ENCODE results near the gene KRTAP11-1.

KRTAP11-1 gene

DNA sequence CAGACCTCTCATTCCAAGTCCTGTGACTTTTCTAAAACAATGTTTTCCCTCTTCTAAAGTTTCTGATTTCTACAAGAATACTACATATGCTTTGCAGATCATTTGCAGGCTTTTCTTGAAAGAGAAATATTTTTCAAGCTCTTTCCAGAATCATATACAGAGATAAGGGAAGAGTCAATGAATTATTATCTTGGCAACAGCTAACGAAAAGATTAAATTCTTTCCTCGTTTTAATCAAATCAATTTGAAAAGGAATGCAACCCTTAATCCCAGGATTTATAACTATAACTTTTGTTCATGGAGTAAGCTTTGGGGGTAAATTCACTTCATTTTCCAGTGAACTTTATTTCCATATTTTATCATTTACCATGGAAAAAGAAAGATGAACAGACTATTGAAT, 6.9 kb downstream of the KRTAP11-1 start:
- TF ChIP-seq, protein P1, sequence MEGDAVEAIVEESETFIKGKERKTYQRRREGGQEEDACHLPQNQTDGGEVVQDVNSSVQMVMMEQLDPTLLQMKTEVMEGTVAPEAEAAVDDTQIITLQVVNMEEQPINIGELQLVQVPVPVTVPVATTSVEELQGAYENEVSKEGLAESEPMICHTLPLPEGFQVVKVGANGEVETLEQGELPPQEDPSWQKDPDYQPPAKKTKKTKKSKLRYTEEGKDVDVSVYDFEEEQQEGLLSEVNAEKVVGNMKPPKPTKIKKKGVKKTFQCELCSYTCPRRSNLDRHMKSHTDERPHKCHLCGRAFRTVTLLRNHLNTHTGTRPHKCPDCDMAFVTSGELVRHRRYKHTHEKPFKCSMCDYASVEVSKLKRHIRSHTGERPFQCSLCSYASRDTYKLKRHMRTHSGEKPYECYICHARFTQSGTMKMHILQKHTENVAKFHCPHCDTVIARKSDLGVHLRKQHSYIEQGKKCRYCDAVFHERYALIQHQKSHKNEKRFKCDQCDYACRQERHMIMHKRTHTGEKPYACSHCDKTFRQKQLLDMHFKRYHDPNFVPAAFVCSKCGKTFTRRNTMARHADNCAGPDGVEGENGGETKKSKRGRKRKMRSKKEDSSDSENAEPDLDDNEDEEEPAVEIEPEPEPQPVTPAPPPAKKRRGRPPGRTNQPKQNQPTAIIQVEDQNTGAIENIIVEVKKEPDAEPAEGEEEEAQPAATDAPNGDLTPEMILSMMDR (IDR thresholded peaks at IDR 0.05; ENCODE audit: extremely low read depth, missing control alignments): no peak
- no peak for DNase-seq (ENCODE audit: low spot score)

DNA sequence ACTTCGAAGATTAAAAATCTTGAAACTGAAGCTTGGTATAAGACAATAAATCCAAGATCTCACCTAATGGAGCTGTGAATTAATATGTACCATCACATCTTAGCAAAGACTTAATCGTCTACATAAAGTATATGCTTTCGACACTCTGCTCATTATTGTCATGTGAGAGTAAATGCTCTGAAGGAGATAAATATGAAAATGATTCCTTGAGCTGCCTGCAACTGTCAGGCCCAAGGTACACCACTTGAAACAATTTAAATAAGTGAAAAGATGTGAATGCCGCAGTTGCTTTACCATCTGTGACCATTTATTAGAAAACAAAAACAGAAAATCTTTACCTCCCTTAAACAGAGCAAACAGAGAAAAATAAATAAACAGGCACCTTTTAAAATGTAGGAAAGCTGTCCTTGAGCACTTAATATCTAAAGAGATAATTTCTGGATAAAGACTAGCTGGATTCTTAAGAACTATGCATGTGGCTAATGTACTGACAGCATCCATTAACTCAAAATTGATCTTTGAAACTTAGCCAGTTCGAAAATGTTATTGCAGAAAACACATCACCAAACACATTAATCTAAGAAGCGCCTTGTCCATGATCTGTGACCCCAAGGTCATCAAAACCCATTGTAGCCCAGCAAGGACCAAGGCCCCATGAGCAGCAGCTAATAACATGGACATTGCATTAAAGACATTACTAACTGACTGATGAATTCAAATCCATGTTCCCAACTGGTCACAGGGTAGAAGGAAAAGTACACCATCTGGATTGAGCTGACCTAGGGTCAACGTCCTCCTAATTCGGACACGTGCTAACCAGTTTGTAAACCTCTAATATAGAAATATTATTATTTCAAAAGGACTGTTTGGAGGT, 33.5 kb downstream of the KRTAP11-1 start:
- no peak for DNase-seq (ENCODE audit: low spot score)
- TF ChIP-seq, protein P1 (IDR thresholded peaks at IDR 0.05; ENCODE audit: extremely low read depth, missing control alignments): no peak

DNA sequence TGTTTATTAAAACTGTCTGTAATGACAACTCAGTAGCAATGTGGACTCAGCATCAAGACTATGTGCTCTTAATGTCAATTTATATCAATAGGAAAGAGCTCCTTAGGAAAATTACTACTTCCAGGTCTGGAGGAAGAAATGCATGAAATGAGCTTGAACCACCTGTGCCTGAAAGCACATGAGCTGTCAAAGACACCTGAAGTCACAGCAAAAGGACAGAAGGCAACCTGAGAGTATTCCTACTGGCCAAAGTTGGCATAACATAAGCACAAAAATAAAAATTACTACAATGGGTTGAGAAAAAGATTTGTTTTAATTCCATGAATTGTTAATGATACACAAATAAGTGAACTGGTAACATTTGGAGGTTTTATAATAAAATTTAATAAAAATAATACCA, 38.4 kb downstream of the KRTAP11-1 start:
- TF ChIP-seq, protein P1 (IDR thresholded peaks at IDR 0.05; ENCODE audit: extremely low read depth, missing control alignments): no peak
- no peak for DNase-seq (ENCODE audit: low spot score)

DNA sequence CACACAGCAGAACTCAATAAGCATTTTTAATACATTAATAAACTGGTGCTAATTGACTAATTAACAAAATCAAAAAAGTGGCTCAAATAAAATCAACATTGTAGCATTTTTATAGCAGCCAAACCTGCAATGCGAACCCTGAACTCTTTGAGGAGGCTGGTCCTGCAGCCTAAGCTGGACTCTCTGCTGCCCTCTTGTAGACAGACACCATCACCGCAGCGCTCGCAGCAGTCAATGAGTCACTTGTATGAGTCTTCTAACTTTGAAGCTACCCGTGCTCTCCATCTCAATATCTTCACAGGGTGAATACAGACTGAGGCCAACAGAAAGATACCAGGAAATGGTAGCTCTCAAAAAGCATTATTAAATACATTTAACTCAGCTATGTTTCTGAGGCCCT, 42.1 kb downstream of the KRTAP11-1 start:
- TF ChIP-seq, protein P1 (IDR thresholded peaks at IDR 0.05; ENCODE audit: extremely low read depth, missing control alignments): peak; percentile 33
- DNase-seq (ENCODE audit: low spot score): peak; percentile 9

DNA sequence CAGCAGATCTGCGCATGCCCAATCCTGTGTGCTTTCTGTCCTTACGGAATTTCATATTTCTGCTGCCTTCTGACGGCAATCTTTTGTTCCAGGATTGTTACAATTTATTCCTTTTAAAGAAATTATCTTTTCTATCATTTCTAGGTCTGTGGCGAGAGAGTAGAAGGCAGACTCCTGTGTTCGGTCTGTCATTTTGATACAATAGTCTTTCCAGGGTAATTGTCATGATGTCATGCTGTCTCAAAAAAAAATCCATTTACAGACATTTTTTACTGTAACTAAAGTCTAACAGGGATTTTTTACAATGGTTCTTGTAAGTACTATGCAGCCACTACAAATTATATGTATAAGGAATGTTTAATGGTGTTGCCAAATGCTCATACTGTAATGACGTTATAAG, 42.8 kb downstream of the KRTAP11-1 start:
- TF ChIP-seq, protein P1 (IDR thresholded peaks at IDR 0.05; ENCODE audit: extremely low read depth, missing control alignments): no peak
- no peak for DNase-seq (ENCODE audit: low spot score)

DNA sequence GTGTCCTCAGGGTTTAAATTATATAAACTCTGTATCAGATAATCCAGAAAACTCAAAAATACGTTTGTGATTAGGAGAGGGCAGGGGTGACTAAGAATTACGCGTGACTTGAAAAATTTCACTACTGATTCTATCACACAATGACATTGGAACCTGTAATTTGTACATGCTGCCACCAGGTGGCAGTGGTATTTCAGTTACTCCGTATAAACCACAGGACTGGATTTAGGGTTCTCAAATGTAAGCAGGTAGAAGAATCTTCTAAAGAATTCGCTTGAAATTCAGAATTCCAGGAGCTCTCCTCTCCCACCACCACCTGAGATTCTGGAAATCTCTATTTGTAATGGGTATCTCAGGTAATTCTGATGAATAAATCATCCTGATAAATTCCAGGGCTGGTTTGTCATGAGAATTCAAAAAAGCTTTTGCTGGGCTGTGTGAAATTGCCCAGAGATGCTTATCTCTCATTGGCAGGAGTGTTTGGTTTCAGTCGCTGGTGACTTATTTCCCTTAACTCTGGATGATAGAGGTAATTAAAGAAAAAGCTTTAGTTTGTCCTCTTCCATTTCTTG, 50.1 kb downstream of the KRTAP11-1 start:
- peak; percentile 20 for DNase-seq (ENCODE audit: low spot score)
- TF ChIP-seq, protein P1 (IDR thresholded peaks at IDR 0.05; ENCODE audit: extremely low read depth, missing control alignments): peak; percentile 52

All from GM20000 (cell line).